Vagina (tissue), 2 donors: Measurements from ENCODE around the gene HTRA2. TPM values are rescaled to one million over a fixed set of nuclear protein-coding genes. Genes with fewer than 3 reads are reported as not detected.

Experiments
- DNase-seq, 2 donors: peaks; one replicate each; pipeline ENCODE4 v3.0.0-alpha.2; 2017; ENCODE audit errors: extremely low spot score in 2 of 2
- H3K27ac ChIP-seq: fragments of 200-600 bp; sonication (generic); one replicate; pipeline ENCODE4 v1.5.1; 2019
- H3K27me3 ChIP-seq: fragments of 200-600 bp; sonication (generic); one replicate; pipeline ENCODE4 v1.5.1; 2019
- H3K36me3 ChIP-seq, 2 donors: fragments of 200-600 bp; sonication (generic); one replicate each; pipeline ENCODE4 v1.5.1; 2017 to 2019
- H3K4me1 ChIP-seq: fragments of 200-600 bp; sonication (generic); one replicate; pipeline ENCODE4 v1.5.1; 2019
- H3K4me3 ChIP-seq, 2 donors: fragments of 200-600 bp; sonication (generic); 1 replicate in 1 of 2; 2 replicates in 1 of 2; pipeline ENCODE4 v1.5.1; 2016 to 2019
- H3K9me3 ChIP-seq: fragments of 200-600 bp; sonication (generic); one replicate; pipeline ENCODE4 v1.5.1; 2019
- POLR2A ChIP-seq, 2 donors: fragments of 450-650 bp; IDR thresholded peaks; one replicate each; pipeline ENCODE4 v1.6.1; 2017; ENCODE audit warnings: antibody characterized with exemption in 2 of 2, mild to moderate bottlenecking in 2 of 2, moderate library complexity in 2 of 2
- POLR2AphosphoS5 ChIP-seq, 2 donors: sonication (generic); formaldehyde crosslinking; IDR thresholded peaks; one replicate each; pipeline ENCODE4 v1.9.0; 2017; ENCODE audit warnings: antibody characterized with exemption in 2 of 2, mild to moderate bottlenecking in 2 of 2, low read depth in 1 of 2; ENCODE audit not compliant: insufficient read depth in 1 of 2
- intact Hi-C: fragments of 100-400 bp; cut with DNase I; formaldehyde crosslinking; loops from one replicate; pipeline ENCODE4 v1.15.1; 2023
- total RNA-seq: library from RNA; depleted of rRNA; stranded (reverse); fragments of >200 nt; gene quantifications from one replicate; pipeline ENCODE4 v1.2.3, GENCODE V29; 2016
- TF ChIP-seq, protein P1 (sequence below), 3 experiments: fragments of 450-650 bp in 2 of 3; fragments of 200-600 bp in 1 of 3; sonication (generic) in 1 of 3; IDR thresholded peaks; one replicate each; pipeline ENCODE4 v1.5.1; 2017 to 2019; ENCODE audit warnings: antibody characterized with exemption in 3 of 3, mild to moderate bottlenecking in 2 of 3, moderate library complexity in 2 of 3

Gene HTRA2
- total RNA-seq, 1 donor from 2014 or later, result 24.3 TPM

DNA sequence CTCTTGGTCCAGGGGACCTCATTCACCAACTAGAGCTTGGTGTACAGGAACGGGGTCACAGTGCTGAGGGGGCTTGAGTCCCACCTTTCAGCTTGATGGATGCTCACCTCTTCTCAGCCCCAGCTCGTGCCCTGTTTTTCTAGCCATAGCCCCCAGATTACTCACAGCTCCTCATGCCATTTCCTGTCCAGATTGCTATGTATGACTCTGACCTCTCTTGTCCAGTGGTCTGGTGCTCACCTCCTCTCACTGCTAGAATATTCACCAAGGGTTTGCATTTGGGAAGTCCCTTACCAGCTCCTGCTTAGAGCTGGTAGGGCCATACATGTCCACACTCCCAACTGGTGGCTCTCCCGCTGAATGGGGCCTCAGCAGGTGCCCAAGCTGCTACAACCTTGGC, 36.2 kb upstream of the HTRA2 start:
- intact Hi-C loops, result no loop called here
- Histone ChIP-seq H3K36me3 (peaks cover 0 to 44% of the 10 kb centered on the region in 2 donors), H3K27ac (no peak overlapping the region), H3K27me3 (peaks cover 4% of the 10 kb centered on the region), H3K9me3 (no peaks in the 10 kb centered on the region), H3K4me3 (no peak overlapping the region), H3K4me1 (peaks cover 13% of the 10 kb centered on the region)
- no peak for DNase-seq
- TF ChIP-seq POLR2A (IDR thresholded peaks at IDR 0.05), result no peak
- no peak for TF ChIP-seq POLR2AphosphoS5 (IDR thresholded peaks at IDR 0.05; ENCODE audit: insufficient read depth in 1 of 2, low read depth in 1 of 2)
- TF ChIP-seq, protein P1, sequence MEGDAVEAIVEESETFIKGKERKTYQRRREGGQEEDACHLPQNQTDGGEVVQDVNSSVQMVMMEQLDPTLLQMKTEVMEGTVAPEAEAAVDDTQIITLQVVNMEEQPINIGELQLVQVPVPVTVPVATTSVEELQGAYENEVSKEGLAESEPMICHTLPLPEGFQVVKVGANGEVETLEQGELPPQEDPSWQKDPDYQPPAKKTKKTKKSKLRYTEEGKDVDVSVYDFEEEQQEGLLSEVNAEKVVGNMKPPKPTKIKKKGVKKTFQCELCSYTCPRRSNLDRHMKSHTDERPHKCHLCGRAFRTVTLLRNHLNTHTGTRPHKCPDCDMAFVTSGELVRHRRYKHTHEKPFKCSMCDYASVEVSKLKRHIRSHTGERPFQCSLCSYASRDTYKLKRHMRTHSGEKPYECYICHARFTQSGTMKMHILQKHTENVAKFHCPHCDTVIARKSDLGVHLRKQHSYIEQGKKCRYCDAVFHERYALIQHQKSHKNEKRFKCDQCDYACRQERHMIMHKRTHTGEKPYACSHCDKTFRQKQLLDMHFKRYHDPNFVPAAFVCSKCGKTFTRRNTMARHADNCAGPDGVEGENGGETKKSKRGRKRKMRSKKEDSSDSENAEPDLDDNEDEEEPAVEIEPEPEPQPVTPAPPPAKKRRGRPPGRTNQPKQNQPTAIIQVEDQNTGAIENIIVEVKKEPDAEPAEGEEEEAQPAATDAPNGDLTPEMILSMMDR (IDR thresholded peaks at IDR 0.05), result no peak

DNA sequence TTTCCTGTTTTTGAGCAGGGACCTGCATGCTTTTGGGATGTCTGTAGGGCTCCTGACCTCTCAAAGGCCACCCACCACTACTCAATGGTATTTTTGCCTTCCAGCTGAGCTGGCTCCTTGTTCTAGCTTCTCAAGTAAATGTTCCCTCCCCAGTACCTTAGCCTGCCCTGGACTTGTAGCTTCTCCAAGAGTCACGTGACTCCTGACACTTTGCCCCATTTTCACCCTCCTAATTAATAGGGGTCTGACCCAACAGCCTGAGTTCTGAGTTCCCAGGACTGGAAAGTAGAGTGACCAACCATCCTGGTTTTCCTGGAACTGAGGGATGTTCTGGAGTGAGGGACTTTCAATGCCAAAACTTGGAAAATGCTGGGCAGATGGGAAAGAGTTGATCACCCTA, 34.3 kb upstream of the HTRA2 start:
- Histone ChIP-seq H3K36me3 (peaks cover 0 to 39% of the 10 kb centered on the region in 2 donors), H3K27ac (no peak overlapping the region), H3K9me3 (no peaks in the 10 kb centered on the region), H3K4me3 (no peak overlapping the region), H3K27me3 (peaks cover 10% of the 10 kb centered on the region), H3K4me1 (peaks cover 26% of the 10 kb centered on the region)
- intact Hi-C loops, result no loop called here
- TF ChIP-seq POLR2A (IDR thresholded peaks at IDR 0.05) (no peak), POLR2AphosphoS5 (IDR thresholded peaks at IDR 0.05; ENCODE audit: insufficient read depth in 1 of 2, low read depth in 1 of 2) (no peak)
- TF ChIP-seq, protein P1 (IDR thresholded peaks at IDR 0.05), result no peak
- no peak for DNase-seq

DNA sequence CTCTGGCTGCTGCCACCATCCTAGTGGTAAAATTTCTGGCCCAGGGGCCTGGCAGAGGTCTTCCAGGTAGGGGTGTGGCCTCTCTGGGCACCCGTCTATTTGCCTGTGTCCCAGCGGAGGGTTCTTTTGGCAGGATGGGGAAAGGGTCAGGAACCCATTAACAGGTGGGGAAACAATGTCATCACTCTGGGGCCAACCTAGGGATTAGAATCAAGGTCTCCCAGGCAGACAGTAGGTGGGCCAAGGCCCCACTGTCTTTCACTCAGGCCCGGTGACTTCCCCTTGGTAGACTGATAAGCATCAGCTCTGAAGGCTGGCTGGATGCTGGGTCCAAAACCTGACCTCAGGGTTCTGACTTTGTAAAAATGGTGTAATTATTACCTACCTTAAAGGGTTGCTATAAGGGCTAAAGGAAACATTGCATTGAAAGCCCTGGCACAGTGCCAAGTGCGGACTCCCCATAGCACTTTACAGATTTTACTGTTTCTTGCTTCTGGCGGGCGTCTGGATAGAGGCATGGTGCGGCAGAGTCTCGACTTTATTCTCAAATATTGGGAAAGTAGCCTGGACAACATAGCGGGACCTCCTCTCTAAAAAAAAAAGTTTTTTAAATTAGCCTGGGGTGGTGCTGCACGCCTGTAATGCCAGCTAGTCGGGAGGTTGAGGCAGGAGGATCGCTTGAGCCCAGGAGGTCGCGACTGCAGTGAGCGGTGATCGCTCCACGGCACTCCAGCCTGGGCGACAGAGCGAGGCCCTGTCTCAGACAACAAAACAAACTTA, 32.5 kb upstream of the HTRA2 start:
- H3K4me1 ChIP-seq, result peaks cover 28% of the 10 kb centered on the region
- H3K27ac ChIP-seq, result no peak overlapping the region
- H3K27me3 ChIP-seq, result peaks cover 10% of the 10 kb centered on the region
- peaks cover 0 to 21% of the 10 kb centered on the region in 2 donors for H3K36me3 ChIP-seq
- DNase-seq, result no peak
- H3K9me3 ChIP-seq, result no peaks in the 10 kb centered on the region
- intact Hi-C loops, result no loop called here
- TF ChIP-seq POLR2AphosphoS5 (IDR thresholded peaks at IDR 0.05; ENCODE audit: insufficient read depth in 1 of 2, low read depth in 1 of 2) (no peak), POLR2A (IDR thresholded peaks at IDR 0.05) (no peak)
- TF ChIP-seq, protein P1 (IDR thresholded peaks at IDR 0.05), result no peak
- peak overlapping the region in 1 of 2 donors; percentile 40 for H3K4me3 ChIP-seq

DNA sequence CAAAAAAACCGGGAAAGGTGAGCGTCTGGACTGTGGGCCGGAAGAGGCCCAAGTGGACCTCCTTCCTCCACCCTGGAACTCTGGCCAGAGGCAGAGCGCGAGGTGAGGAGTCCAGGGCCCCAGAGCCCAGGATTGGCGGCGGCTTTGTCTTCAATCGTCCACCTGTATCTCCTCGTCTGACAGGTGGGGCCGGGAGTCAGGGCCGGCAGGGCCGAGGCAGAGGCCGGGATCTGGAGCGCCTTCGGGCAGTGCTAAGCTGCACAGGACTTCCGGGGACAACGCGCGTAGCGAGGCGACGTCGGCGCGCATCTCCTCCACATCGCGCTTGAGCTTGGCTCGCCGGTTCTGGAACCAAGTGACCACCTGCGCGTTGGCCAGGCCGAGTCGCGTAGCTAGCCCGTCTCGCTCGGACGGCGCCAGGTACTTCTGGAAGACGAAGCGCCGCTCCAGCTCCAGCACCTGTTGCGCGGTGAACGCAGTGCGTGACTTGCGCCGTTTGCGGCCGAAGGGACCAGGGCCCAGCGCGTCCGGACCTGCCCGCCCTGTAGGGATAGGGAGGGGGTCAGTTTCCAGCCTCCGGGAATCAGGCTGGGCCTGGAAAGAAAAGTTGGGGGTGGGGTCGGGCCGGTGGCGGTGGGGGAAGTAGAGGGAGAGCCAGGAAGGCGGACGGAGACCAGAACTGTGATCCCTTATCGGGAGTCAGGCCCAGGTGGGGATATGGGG, 31.8 kb upstream of the HTRA2 start:
- no peak overlapping the region for H3K27ac ChIP-seq
- peak overlapping the region; percentile 21 to 40 for H3K4me3 ChIP-seq
- DNase-seq, result no peak
- TF ChIP-seq, protein P1 (IDR thresholded peaks at IDR 0.05), result no peak
- TF ChIP-seq POLR2AphosphoS5 (IDR thresholded peaks at IDR 0.05; ENCODE audit: insufficient read depth in 1 of 2, low read depth in 1 of 2) (no peak), POLR2A (IDR thresholded peaks at IDR 0.05) (no peak)
- H3K27me3 ChIP-seq, result peaks cover 10% of the 10 kb centered on the region
- H3K9me3 ChIP-seq, result no peaks in the 10 kb centered on the region
- peaks cover 35% of the 10 kb centered on the region for H3K4me1 ChIP-seq
- intact Hi-C loops, result no loop called here
- peaks cover 0 to 14% of the 10 kb centered on the region in 2 donors for H3K36me3 ChIP-seq
